LNCaP clone FGC (cell line): ENCODE measurements around the gene RPF1.

ENCODE experiments used
- DNase-seq: peaks from one replicate; pipeline ENCODE4 v3.0.0-alpha.2; 2011; ENCODE audit warnings: low read depth
- H3K4me3 ChIP-seq: 2 replicates; pipeline ENCODE4 v1.5.1; 2011; ENCODE audit warnings: mild to moderate bottlenecking, low read depth, low read length, control low read depth
- TF ChIP-seq, protein P1 (sequence below): IDR thresholded peaks from 2 replicates; pipeline ENCODE4 v1.5.1; 2012; ENCODE audit warnings: mild to moderate bottlenecking; ENCODE audit not compliant: control insufficient read depth, insufficient read depth; ENCODE audit errors: extremely low read depth

RPF1 gene

DNA sequence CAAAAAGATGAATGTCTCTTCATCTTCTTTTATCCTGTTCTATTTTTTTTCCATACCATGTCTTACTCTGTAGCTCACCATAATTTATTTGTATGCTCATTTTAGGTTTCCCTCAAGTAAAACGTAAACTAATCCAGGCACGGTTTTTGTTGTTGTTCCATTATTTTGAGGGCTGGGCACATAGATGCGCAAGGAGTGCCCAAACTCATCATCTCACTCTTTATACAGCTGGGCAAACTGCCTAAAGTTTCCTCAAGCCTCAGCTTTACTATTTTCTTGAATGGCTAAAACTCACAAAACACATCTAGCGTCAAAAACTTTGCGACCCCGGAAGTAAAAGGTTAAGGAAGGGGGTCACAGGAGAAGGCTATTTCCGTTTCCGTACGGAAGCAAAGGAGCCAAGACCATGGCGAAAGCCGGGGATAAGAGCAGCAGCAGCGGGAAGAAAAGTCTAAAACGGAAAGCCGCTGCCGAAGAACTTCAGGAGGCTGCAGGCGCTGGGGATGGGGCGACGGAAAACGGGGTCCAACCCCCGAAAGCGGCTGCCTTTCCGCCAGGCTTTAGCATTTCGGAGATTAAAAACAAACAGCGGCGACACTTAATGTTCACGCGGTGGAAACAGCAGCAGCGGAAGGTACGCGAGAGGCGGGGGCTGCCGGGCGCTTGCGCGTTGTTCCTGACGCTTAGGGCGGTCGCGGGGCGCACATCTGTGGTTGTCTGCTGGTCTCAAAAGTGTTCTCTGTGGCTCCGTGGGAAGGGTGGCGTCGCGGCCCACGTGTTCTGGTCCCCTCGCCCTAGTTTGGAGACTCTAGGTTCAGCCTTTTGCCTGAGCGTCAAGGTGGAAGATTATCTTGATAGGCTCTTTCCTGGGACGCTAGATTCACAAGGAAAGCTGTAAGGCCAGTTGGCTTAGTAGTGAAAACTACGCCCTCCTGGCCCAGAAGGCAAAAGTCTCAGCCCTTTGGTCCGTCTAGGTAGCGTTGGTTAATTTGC, at the start of gene RPF1:
Gene RPF1 (plus strand): TSS at position 391 of the 993 bp plus-strand sequence. CDS start 16 bp downstream, at position 407.
- TF ChIP-seq, protein P1, sequence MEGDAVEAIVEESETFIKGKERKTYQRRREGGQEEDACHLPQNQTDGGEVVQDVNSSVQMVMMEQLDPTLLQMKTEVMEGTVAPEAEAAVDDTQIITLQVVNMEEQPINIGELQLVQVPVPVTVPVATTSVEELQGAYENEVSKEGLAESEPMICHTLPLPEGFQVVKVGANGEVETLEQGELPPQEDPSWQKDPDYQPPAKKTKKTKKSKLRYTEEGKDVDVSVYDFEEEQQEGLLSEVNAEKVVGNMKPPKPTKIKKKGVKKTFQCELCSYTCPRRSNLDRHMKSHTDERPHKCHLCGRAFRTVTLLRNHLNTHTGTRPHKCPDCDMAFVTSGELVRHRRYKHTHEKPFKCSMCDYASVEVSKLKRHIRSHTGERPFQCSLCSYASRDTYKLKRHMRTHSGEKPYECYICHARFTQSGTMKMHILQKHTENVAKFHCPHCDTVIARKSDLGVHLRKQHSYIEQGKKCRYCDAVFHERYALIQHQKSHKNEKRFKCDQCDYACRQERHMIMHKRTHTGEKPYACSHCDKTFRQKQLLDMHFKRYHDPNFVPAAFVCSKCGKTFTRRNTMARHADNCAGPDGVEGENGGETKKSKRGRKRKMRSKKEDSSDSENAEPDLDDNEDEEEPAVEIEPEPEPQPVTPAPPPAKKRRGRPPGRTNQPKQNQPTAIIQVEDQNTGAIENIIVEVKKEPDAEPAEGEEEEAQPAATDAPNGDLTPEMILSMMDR, result peak; percentile 18; the same call in 1 of the 2 replicates
- DNase-seq, result peak; percentile 65
- peak within 1 kb of the TSS; percentile 72 for H3K4me3 ChIP-seq

DNA sequence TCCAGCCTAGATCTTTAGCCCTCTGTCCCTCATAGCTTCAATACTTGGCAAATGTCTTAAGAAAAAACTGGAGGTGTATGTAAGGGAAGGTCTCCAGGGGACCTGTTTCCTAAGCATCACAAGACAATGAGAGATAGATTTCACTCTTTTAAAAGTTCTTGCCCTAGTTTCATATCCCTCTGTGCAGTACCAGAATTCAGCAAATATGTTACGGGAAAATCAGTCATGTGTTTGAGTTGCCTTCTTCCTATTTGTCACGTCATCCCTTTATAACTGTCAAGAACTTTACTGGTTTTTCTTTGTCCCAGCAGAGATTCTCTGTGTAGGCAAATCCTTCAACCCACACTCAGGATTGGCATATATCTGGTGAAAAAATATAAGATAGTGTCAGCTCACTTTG, 48.5 kb upstream of the RPF1 start:
- TF ChIP-seq, protein P1, result no peak
- DNase-seq, result no peak
- H3K4me3 ChIP-seq, result no peak overlapping the region

DNA sequence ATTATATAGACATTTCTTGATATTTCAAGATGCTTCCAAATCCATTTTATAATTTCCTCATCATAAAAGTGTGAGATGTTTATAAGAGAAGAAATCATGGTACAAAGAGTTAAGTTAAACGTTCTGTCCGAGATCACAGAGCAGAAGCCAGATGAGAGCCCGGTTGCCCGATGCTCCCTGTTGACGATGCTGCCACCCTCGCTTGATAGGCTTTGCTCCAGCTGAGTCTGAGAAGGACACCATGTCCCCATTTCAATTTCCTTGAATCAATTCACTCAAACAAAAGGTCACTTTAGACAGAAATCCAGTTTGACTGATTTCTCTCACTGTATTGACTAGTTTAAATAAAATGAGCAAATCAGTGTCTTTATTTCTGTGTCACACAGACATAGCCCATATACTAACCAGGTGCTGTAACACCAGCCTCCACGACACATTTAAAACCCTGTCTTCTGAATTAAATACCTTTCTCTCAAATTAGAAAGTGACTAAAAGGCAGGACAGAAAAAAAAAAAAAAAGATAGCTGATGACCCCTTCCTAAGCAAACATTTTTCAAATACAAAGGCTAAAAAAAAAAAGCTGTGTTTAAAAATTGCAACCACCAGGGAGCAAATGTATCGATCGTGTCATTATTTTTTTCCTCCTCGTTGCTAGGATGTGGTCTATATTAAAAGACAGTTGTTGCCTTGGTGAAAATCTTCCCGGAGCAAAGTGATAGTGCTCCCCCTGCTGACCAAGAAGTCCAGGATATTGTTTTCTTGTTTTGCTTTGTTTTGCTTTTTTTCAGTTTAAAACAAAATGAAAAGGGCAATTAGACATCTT, 45.6 kb upstream of the RPF1 start:
- DNase-seq, result peak; percentile 72
- H3K4me3 ChIP-seq, result peak overlapping the region; percentile 25

GRCh38 chr1:84434081-84434769, 44.8 kb upstream of the RPF1 start:
- no peak for DNase-seq
- H3K4me3 ChIP-seq, result no peak overlapping the region
- TF ChIP-seq, protein P1, result no peak

More for the DNA sequence above, 45.6 kb upstream of the RPF1 start:
- TF ChIP-seq, protein P1, result peak; percentile 68

DNA sequence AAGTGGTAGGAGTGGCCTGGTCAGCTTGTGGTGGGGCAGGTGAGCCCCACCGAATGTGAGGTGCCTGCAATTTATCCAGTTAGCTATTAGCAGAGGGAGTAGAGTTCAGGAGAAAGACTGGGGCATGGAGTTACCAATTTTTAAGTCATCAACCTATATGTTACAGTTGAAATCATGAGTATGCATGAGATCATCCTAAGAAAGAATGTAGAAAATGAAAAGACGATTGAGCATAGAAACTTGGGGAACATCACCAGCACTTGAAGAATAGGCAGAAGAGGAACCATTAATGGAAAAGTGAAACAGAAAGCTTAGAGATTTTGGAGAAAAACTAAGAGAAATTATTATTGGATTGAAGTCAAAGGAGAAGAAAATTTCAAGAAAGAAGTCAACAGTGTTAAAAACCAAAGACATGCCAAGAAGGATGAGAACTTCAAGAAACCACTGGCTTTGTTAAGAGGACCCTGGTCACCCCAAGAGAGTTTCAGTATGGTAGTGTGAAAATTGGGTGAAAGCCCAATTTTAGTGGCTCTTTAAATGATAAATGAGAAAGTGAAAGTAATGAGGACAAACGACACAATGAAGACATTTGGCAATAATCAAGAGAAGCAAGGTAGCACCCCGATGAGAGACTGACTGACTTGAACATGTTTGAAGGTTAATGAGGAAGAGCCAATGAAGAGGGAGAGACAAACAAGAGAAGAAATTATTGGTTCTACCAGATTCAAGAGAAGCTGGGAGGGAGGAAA, 44.1 kb upstream of the RPF1 start:
- DNase-seq, result no peak
- no peak overlapping the region for H3K4me3 ChIP-seq
- TF ChIP-seq, protein P1, result no peak

GRCh38 chr1:84436876-84437655, 42.0 kb upstream of the RPF1 start:
- H3K4me3 ChIP-seq, result no peak overlapping the region
- TF ChIP-seq, protein P1, result no peak
- no peak for DNase-seq
